T-helper 17 cell (primary cell): Measurements from ENCODE around the gene NPR2. TPM values are rescaled to one million over a fixed set of nuclear protein-coding genes. Genes with fewer than 3 reads are reported as not detected.

Experiments
- ATAC-seq: fragments of 150-1000 bp; cut with Tn5 transposase; 2 replicates; pipeline ENCODE4 v1.10.0; 2021; ENCODE audit warnings: mild to moderate bottlenecking, moderate library complexity
- DNase-seq, 3 donors: peaks; one replicate each; pipeline versions ENCODE4 v3.0.0 to v3.0.0-alpha.2; 2020 to 2021
- H3K9me3 ChIP-seq: one replicate; pipeline ENCODE4 v1.7.0; 2013; ENCODE audit warnings: low read length, mild to moderate bottlenecking; ENCODE audit not compliant: control insufficient read depth, poor library complexity, severe bottlenecking
- H3K27ac Mint-ChIP-seq: one replicate; pipeline ENCODE4 v1.8.0; 2022; ENCODE audit warnings: mild to moderate bottlenecking, moderate library complexity, mixed read lengths
- H3K27me3 Mint-ChIP-seq: one replicate; pipeline ENCODE4 v1.8.0; 2022; ENCODE audit warnings: mixed read lengths
- H3K36me3 Mint-ChIP-seq: one replicate; pipeline ENCODE4 v1.8.0; 2022; ENCODE audit warnings: low read depth, mixed read lengths
- H3K4me1 Mint-ChIP-seq: one replicate; pipeline ENCODE4 v1.8.0; 2022; ENCODE audit warnings: mild to moderate bottlenecking, mixed read lengths
- H3K4me3 Mint-ChIP-seq: one replicate; pipeline ENCODE4 v1.8.0; 2022; ENCODE audit warnings: mild to moderate bottlenecking, moderate library complexity, mixed read lengths
- total RNA-seq, 4 donors: library from RNA in 2 of 4; stranded (reverse) in 2 of 4; gene quantifications; one replicate each; pipeline ENCODE4 v1.2.3 and lab custom pipeline; 2022 to 2026

The NPR2 gene
- total RNA-seq, 2 donors from 2014 or later: 3.8 to 4.0 TPM

DNA sequence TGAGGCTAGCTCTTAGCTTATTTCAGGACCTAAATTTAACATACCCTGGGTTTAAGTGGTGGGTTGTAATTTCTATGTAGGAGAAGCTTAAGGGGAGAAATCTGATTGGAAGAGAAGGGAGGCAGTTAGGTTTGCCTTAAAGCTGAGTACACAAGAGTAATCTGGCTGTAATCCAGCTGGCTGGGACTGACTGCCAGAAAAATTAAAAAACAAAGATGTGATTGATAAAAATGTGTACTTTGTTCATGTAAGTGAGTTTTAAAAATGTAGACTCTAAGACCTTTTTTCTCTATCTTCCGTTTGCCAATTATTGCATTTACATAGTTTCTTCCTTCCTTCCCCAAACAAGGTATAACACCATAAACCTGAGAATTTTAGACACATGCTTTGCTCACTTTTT, 19.9 kb upstream of the NPR2 start:
- no peaks in the 10 kb centered on the region for H3K9me3 ChIP-seq
- H3K27ac Mint-ChIP-seq: no peak overlapping the region
- no peaks in the 10 kb centered on the region for H3K36me3 Mint-ChIP-seq
- H3K4me1 Mint-ChIP-seq: peaks cover 2% of the 10 kb centered on the region
- H3K4me3 Mint-ChIP-seq: no peak overlapping the region
- H3K27me3 Mint-ChIP-seq: no peaks in the 10 kb centered on the region
- ATAC-seq (no peak), DNase-seq (no peak)

DNA sequence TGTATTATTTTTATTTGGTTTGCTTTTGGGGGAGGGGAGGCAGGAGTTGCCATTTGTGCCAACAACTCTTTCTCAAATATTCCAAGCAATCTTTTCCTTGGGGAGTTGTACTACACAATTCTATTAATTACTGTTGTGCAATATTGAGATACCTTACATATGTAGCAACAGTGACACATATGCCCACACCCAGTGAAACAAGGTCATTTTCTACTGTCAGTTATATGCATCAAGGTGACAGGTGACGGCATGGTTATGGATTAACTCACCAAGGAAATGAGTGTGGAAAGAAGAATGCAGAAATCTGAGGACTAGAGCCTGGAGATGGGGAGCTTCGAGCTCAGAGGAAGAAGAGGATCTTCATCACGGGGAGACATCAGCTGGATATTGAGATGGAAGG, 19.4 kb upstream of the NPR2 start:
- Mint-ChIP-seq H3K27me3 (no peaks in the 10 kb centered on the region), H3K27ac (no peak overlapping the region), H3K4me1 (peaks cover 2% of the 10 kb centered on the region), H3K4me3 (no peak overlapping the region), H3K36me3 (no peaks in the 10 kb centered on the region)
- DNase-seq: no peak
- no peak for ATAC-seq
- H3K9me3 ChIP-seq: no peaks in the 10 kb centered on the region

DNA sequence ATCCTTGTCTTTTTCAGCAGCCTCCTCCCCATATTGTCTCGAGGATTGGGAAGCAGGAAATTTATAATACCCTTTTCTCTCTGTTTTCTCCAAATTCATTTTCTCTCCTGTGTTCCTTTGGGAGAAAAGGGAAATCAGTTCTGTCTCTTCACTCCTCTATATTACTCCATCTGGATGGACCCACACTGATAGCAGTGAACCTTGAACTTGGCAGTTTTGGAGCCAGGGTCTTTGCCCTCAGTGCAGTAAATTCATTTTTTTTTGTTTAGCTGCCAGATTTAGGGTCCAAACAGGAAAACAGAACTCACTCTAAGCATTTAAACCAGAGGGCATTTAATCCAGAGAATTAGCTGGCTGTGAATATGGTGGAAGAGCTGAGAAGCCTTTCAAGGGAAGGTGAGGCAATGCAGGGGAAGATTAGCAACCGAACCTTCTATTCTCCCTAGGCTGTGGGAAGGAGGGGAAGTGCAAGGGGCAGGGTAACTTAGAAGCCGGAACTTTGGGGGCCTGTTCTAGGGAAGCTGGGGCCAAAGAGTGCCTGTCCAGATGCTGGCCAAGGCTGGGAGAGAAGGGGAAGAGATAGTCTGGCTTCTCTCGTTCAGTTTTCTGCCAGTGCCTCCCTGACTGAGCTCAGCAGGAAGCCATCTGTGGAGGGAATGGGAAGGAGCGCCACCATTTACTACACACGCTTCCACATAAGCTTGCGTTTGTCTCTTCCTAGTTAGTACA, 16.3 kb upstream of the NPR2 start:
- Mint-ChIP-seq H3K4me1 (peaks cover 2% of the 10 kb centered on the region), H3K36me3 (no peaks in the 10 kb centered on the region), H3K4me3 (peak overlapping the region; percentile 45), H3K27me3 (no peaks in the 10 kb centered on the region), H3K27ac (peak overlapping the region; percentile 60)
- no peak for DNase-seq
- H3K9me3 ChIP-seq: no peaks in the 10 kb centered on the region
- ATAC-seq: no peak

DNA sequence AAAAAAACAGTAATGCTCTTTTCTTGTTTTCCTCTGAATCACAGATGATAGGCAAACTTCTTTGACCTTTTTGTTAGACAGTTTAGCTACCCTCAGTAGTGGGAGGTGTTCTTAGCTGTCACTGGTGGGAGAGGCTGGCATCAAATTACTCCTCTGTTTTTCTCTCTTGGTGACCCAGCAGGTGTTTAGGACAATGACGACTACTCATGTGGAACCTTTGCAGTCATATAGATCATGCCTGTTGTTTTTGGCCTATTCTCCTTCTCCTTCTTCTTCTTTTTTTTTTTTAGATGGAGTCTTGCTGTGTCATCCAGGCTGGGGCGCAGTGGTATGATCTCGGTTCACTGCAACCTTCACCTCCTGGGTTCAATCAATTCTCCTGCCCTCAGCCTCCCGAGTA, 15.4 kb upstream of the NPR2 start:
- peaks cover 4% of the 10 kb centered on the region for H3K4me1 Mint-ChIP-seq

DNA sequence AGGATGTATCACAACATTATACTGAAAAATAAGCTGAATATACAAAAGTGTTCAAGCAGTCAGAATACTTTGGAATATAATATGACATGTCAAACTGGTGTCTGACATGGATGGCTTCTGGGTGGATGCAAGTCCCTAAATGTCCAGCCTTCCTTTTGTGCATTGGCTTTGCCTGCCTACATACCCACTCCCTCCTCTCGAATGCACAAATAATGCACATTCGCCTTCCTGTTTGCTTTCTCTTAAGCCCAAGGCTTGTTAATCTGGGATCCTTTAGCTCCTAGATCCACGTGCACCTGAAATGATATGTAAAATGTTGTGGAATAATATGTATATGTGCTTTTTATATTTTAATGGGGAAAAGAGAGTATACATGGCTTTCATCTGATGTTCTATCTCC, 12.9 kb upstream of the NPR2 start:
- DNase-seq: no peak
- Mint-ChIP-seq H3K4me1 (peaks cover 5% of the 10 kb centered on the region), H3K36me3 (no peaks in the 10 kb centered on the region), H3K27ac (peak overlapping the region; percentile 22), H3K4me3 (no peak overlapping the region), H3K27me3 (no peaks in the 10 kb centered on the region)
- no peaks in the 10 kb centered on the region for H3K9me3 ChIP-seq
- ATAC-seq: no peak

More for the DNA sequence above, 15.4 kb upstream of the NPR2 start:
- H3K9me3 ChIP-seq: no peaks in the 10 kb centered on the region
- H3K27ac Mint-ChIP-seq: no peak overlapping the region
- H3K36me3 Mint-ChIP-seq: no peaks in the 10 kb centered on the region
- no peak overlapping the region for H3K4me3 Mint-ChIP-seq
- DNase-seq: no peak
- H3K27me3 Mint-ChIP-seq: no peaks in the 10 kb centered on the region
- no peak for ATAC-seq

DNA sequence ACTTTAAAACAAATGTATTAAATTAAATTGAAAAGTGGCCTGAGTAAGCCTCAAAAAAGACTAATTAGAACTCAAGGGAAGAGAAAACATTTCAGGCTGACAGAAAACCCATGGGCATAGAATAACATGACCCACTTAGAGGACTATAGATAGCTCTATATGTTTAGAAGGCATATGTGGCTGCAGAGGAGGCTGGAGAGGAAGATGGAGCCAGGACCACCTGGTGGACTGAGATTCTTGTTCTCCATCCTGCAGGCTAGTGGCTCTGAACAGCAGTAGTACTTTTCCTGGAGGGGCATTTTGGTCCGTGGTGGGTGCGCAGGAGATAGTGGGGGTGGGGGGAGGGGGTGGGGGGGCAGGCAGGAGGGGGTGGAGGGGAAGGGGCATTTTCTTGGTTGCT, 10.3 kb upstream of the NPR2 start:
- peaks cover 7% of the 10 kb centered on the region for H3K4me1 Mint-ChIP-seq
- H3K27ac Mint-ChIP-seq: no peak overlapping the region
- H3K9me3 ChIP-seq: no peaks in the 10 kb centered on the region
- no peak for DNase-seq
- peaks cover 8% of the 10 kb centered on the region for H3K36me3 Mint-ChIP-seq
- no peaks in the 10 kb centered on the region for H3K27me3 Mint-ChIP-seq
- no peak overlapping the region for H3K4me3 Mint-ChIP-seq
- no peak for ATAC-seq

DNA sequence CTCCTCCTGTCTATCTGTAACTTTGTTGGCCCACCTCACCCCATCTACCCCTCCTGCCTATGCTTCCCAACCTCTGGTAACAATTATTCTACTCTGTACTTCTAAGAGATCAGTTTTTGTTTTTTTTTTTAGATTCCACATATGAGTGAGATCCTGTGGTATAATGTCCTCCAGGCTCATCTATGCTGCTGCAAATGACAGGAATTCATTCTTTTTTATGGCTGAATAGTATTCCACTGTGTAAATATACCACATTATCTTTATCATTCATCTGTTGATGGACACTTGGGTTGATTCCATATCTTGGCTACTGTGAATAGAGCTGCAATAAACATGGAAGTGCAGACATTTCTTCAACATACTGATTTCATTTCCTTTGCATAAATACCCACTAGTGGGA, 8.0 kb upstream of the NPR2 start:
- Mint-ChIP-seq H3K36me3 (peaks cover 8% of the 10 kb centered on the region), H3K4me1 (peaks cover 11% of the 10 kb centered on the region), H3K27me3 (no peaks in the 10 kb centered on the region), H3K27ac (no peak overlapping the region), H3K4me3 (no peak overlapping the region)
- DNase-seq (no peak), ATAC-seq (no peak)
- H3K9me3 ChIP-seq: no peaks in the 10 kb centered on the region

DNA sequence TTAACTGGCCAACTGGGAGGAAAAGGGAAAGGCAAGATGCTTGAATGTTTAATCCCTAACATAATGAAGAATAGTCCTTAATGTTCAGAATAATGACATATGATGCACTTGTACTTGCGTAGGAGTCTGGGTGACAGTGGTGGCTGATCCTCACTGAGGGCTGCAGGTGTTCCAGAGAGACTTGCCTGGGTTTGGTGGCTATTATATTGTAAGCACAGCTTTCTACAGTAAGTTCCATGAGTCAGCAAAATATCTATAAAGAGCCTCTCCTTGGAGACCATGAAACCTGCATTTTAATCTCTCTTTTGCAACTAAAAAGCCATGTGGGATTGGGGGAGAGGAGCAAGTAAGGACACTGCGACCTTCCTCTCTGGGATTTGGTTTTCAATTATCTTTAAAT, 1.9 kb upstream of the NPR2 start:
- H3K36me3 Mint-ChIP-seq: peaks cover 8% of the 10 kb centered on the region
- no peak overlapping the region for H3K27ac Mint-ChIP-seq
- DNase-seq (no peak), ATAC-seq (no peak)
- H3K27me3 Mint-ChIP-seq: no peaks in the 10 kb centered on the region
- no peaks in the 10 kb centered on the region for H3K9me3 ChIP-seq
- peaks cover 20% of the 10 kb centered on the region for H3K4me1 Mint-ChIP-seq
- no peak overlapping the region for H3K4me3 Mint-ChIP-seq

DNA sequence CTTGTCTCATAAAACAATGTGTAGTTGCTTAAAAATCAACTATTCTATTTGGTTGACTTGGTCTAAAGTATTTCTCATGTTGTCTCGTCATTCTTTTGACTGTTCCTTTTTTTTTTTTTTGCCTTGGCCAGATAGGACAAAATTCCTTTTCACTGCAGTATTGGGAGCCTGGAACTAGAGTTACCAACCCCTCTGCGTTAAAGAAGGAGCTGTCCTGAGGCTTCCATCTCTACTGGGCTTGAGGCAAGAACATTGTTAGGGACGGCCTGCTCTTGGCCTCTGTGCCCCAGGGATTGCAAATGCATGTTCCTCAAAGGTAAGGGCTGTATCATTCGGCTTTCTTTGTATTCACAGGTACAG, 1.4 kb upstream of the NPR2 start:
- Mint-ChIP-seq H3K27me3 (no peaks in the 10 kb centered on the region), H3K4me1 (peaks cover 23% of the 10 kb centered on the region), H3K27ac (no peak overlapping the region), H3K36me3 (peaks cover 8% of the 10 kb centered on the region), H3K4me3 (no peak overlapping the region)
- ATAC-seq: peak; percentile 31
- no peaks in the 10 kb centered on the region for H3K9me3 ChIP-seq
- no peak for DNase-seq

DNA sequence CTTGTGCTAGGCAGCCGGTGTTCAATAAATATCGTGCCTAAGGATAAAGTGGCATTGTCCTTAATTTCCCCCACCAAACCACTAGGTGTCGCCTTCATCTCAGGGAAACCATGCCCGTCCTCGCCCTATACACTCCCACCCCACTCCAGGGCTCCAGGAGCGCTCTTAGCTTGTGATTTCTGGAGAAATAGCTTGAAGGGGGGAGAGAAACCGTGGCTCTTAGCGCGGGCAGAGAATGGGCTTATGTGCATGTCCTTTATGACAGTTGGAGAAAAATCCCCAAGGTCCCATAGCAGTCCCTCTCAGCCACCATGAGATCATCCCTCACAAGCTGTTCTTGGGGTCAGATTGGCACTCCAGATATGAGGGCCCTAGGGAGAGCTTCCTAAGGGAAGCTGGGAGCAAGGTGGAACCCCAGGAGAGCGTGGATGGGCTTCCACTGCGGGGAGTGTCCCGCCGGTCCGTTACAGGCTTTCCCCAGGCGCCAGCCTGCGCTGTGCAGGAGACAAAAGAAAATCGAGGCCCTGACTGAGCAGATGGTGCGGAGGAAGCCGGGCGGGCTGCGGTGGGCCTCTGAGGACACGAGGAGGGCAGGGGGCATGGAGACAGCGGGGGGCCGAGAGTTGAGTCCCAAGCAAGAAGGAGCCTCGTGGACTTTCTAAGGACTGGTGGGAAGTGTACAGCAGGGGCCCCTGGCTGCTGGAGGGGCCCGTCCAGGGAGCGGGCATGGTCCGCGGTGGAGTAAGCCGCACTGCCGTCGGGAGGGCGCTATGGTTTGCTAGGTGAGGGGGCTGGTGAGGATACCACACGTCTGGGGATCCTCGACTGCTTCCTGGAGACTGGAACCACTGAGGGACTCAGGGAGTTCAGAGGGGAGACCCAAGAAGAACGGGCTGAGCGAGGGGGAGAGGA, 750 bp upstream of the NPR2 start:
- H3K9me3 ChIP-seq: no peaks in the 10 kb centered on the region
- Mint-ChIP-seq H3K4me1 (peaks cover 23% of the 10 kb centered on the region), H3K36me3 (peaks cover 7% of the 10 kb centered on the region), H3K27me3 (no peaks in the 10 kb centered on the region), H3K27ac (no peak overlapping the region), H3K4me3 (no peak overlapping the region)
- ATAC-seq (peak; percentile 95), DNase-seq (peak in 2 of 3 donors; percentile 39 to 41)

DNA sequence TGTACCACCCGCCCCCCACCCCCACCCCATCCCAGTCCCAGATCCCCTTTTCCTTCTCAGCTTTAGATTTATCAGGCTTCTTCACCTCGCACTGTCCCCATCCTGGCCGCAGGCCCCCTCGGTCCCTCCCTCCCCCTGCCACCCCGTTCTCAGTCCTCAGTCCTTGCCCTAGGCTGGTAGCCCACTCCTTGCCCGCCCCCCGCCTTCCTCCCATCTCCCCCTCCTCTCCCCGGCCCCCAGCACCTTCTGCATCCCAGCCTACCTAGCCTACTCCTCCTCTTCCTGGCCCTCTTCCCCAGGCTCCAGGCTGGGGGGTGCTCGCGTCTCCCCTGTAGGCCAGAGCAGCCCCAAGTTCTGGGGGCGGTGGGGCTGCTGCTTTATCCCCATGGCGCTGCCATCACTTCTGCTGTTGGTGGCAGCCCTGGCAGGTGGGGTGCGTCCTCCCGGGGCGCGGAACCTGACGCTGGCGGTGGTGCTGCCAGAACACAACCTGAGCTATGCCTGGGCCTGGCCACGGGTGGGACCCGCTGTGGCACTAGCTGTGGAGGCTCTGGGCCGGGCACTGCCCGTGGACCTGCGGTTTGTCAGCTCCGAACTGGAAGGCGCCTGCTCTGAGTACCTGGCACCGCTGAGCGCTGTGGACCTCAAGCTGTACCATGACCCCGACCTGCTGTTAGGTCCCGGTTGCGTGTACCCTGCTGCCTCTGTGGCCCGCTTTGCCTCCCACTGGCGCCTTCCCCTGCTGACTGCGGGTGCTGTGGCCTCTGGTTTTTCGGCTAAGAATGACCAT, 828 bp downstream of the NPR2 start:
- ATAC-seq (no peak), DNase-seq (no peak)
- no peaks in the 10 kb centered on the region for H3K9me3 ChIP-seq
- Mint-ChIP-seq H3K36me3 (peaks cover 3% of the 10 kb centered on the region), H3K4me3 (no peak overlapping the region), H3K27ac (no peak overlapping the region), H3K27me3 (no peaks in the 10 kb centered on the region), H3K4me1 (peaks cover 25% of the 10 kb centered on the region)

DNA sequence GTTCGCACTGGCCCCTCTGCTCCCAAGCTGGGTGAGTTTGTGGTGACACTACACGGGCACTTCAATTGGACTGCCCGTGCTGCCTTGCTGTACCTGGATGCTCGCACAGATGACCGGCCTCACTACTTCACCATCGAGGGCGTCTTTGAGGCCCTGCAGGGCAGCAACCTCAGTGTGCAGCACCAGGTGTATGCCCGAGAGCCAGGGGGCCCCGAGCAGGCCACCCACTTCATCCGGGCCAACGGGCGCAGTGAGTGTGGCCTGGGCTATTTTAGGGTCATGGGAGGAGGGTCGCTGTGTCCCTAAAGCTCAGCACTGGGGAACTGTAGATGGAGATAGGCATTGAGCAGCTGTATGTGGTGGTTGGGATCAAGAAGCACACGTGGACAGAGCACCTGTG, 1.4 kb downstream of the NPR2 start:
- Mint-ChIP-seq H3K4me1 (peaks cover 23% of the 10 kb centered on the region), H3K27me3 (no peaks in the 10 kb centered on the region), H3K4me3 (no peak overlapping the region), H3K27ac (peak overlapping the region; percentile 72), H3K36me3 (peaks cover 3% of the 10 kb centered on the region)
- H3K9me3 ChIP-seq: no peaks in the 10 kb centered on the region
- DNase-seq (no peak), ATAC-seq (no peak)

DNA sequence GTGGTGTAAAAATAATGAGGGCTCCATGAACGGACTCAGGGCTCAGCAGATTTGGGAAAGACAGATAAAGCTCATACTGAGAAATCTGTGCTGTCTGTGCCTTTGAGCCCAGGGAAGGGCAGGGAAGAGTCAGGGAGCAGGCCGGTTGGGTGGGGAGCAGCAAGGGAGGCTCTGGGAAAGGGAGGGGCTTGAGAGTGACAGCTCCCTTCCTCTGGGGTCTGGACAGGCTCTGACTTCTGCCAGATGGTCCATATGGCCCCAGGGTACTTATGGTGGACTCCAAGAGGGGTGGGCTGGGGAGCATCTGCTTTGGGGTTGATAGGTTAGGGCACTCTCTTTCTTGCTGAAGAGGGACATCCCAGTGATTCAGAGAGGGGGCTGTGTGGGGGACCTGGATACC, 2.1 kb downstream of the NPR2 start:
- Mint-ChIP-seq H3K27me3 (no peaks in the 10 kb centered on the region), H3K36me3 (peaks cover 3% of the 10 kb centered on the region), H3K4me3 (no peak overlapping the region), H3K27ac (peak overlapping the region; percentile 72), H3K4me1 (peaks cover 23% of the 10 kb centered on the region)
- H3K9me3 ChIP-seq: no peaks in the 10 kb centered on the region
- DNase-seq: no peak
- no peak for ATAC-seq
